WTC11 (cell line): ENCODE measurements around the gene PLD2. TPM values are rescaled to one million over a fixed set of nuclear protein-coding genes. Genes with fewer than 3 reads are reported as not detected.
A peak's percentile ranks its signal among the peaks of the same experiment; 100 is the strongest.

ENCODE experiments used
- ATAC-seq: fragments of 200-7000 bp; cut with Tn5 transposase; 2 replicates; pipeline ENCODE4 v1.10.0; 2021; ENCODE audit warnings: mild to moderate bottlenecking, moderate library complexity
- CTCF ChIA-PET: fragments of 300-600 bp; sonication (Branson Sonifier 250); formaldehyde crosslinking; loops from one replicate; lab custom pipeline; 2021; ENCODE audit warnings: antibody characterized with exemption; lab: Charles Lee
- POLR2A ChIA-PET: fragments of 350-600 bp; sonication (Branson Sonifier 250); formaldehyde crosslinking; loops from one replicate; lab custom pipeline; 2021; ENCODE audit warnings: antibody characterized with exemption; lab: Charles Lee
- DNase-seq: peaks from one replicate; pipeline ENCODE4 v3.0.0; 2021; ENCODE audit warnings: low spot score
- H3K27ac Mint-ChIP-seq: 2 replicates; pipeline ENCODE4 v1.8.0; 2021; ENCODE audit warnings: mixed read lengths
- H3K27me3 Mint-ChIP-seq: 2 replicates; pipeline ENCODE4 v1.8.0; 2021; ENCODE audit warnings: low read depth, mild to moderate bottlenecking, moderate library complexity, mixed read lengths
- H3K36me3 Mint-ChIP-seq: 2 replicates; pipeline ENCODE4 v1.8.0; 2021; ENCODE audit warnings: mixed read lengths
- H3K4me1 Mint-ChIP-seq: 2 replicates; pipeline ENCODE4 v1.8.0; 2022; ENCODE audit warnings: mixed read lengths
- H3K4me3 Mint-ChIP-seq: 2 replicates; pipeline ENCODE4 v1.8.0; 2021; ENCODE audit warnings: mild to moderate bottlenecking, moderate library complexity, mixed read lengths
- H3K9me3 Mint-ChIP-seq: 2 replicates; pipeline ENCODE4 v1.8.0; 2021; ENCODE audit warnings: mixed read lengths
- CBFB ChIP-seq: sonication (generic); formaldehyde crosslinking; IDR thresholded peaks from 2 replicates; pipeline ENCODE4 v1.8.1; 2022; ENCODE audit warnings: mild to moderate bottlenecking, low read depth, missing genetic modification reagents
- ESRRA ChIP-seq: sonication (generic); formaldehyde crosslinking; IDR thresholded peaks from 2 replicates; pipeline ENCODE4 v1.8.1; 2022; ENCODE audit warnings: mild to moderate bottlenecking, missing genetic modification reagents, borderline replicate concordance
- FOXK1 ChIP-seq: sonication (generic); formaldehyde crosslinking; IDR thresholded peaks from 2 replicates; pipeline ENCODE4 v1.8.0; 2022; ENCODE audit warnings: mild to moderate bottlenecking, moderate library complexity, missing genetic modification reagents
- GTF2I ChIP-seq: fragments of 250-450 bp; sonication (Bioruptor Pico); conservative IDR thresholded peaks from 2 replicates; pipeline ENCODE4 v1.4.0; 2021; ENCODE audit warnings: mild to moderate bottlenecking
- HMGA2 ChIP-seq: fragments of 250-450 bp; sonication (Bioruptor Pico); IDR thresholded peaks from 2 replicates; pipeline ENCODE4 v1.4.0; 2021; ENCODE audit warnings: mild to moderate bottlenecking, moderate library complexity
- IRF2 ChIP-seq: sonication (generic); formaldehyde crosslinking; IDR thresholded peaks from 2 replicates; pipeline ENCODE4 v1.8.0; 2022; ENCODE audit warnings: low read depth, missing genetic modification reagents, borderline replicate concordance
- NFYB ChIP-seq: sonication (generic); formaldehyde crosslinking; conservative IDR thresholded peaks from 2 replicates; pipeline ENCODE4 v1.8.0; 2022; ENCODE audit warnings: low read depth, missing genetic modification reagents
- RELA ChIP-seq: sonication (generic); formaldehyde crosslinking; IDR thresholded peaks from 2 replicates; pipeline ENCODE4 v1.8.1; 2022; ENCODE audit warnings: missing genetic modification reagents, mild to moderate bottlenecking, borderline replicate concordance
- SMAD4 ChIP-seq: sonication (generic); formaldehyde crosslinking; IDR thresholded peaks from 2 replicates; pipeline ENCODE4 v1.8.0; 2022; ENCODE audit warnings: mild to moderate bottlenecking, missing genetic modification reagents
- TP53 ChIP-seq: sonication (generic); formaldehyde crosslinking; IDR thresholded peaks from 2 replicates; pipeline ENCODE4 v1.8.1; 2023; ENCODE audit warnings: mild to moderate bottlenecking, missing genetic modification reagents
- ZNF423 ChIP-seq: fragments of 250-450 bp; sonication (Bioruptor Pico); IDR thresholded peaks from 2 replicates; pipeline ENCODE4 v2.1.2; 2022; ENCODE audit warnings: mild to moderate bottlenecking, moderate library complexity
- total RNA-seq: library from RNA; stranded (reverse); gene quantifications from 3 replicates; pipeline ENCODE4 v1.2.3, GENCODE V29; 2021
- TF ChIP-seq, protein P1 (sequence below): sonication (generic); formaldehyde crosslinking; IDR thresholded peaks from 2 replicates; pipeline ENCODE4 v1.8.0; 2022; ENCODE audit warnings: mild to moderate bottlenecking, missing genetic modification reagents
- TF ChIP-seq, protein P2 (sequence below): sonication (generic); formaldehyde crosslinking; conservative IDR thresholded peaks from 2 replicates; pipeline ENCODE4 v1.8.1; 2023; ENCODE audit warnings: mild to moderate bottlenecking, low read depth, missing genetic modification reagents, moderate library complexity
- TF ChIP-seq, protein P3 (sequence below): sonication (generic); formaldehyde crosslinking; IDR thresholded peaks from 2 replicates; pipeline ENCODE4 v1.8.1; 2022; ENCODE audit warnings: low read depth, mild to moderate bottlenecking, moderate library complexity, missing genetic modification reagents, borderline replicate concordance
- TF ChIP-seq, protein P4 (sequence below): fragments of 250-450 bp; sonication (Bioruptor Pico); IDR thresholded peaks from 2 replicates; pipeline ENCODE4 v1.9.0; 2021; ENCODE audit warnings: mild to moderate bottlenecking
- TF ChIP-seq, protein P5 (sequence below): fragments of 250-450 bp; sonication (Bioruptor Pico); IDR thresholded peaks from 2 replicates; pipeline ENCODE4 v2.1.2; 2022; ENCODE audit warnings: mild to moderate bottlenecking, moderate library complexity
- TF ChIP-seq, protein P6 (sequence below): sonication (generic); formaldehyde crosslinking; IDR thresholded peaks from 2 replicates; pipeline ENCODE4 v1.8.0; 2023; ENCODE audit warnings: missing genetic modification reagents
- TF ChIP-seq, protein P7 (sequence below): sonication (generic); formaldehyde crosslinking; IDR thresholded peaks from 2 replicates; pipeline ENCODE4 v1.8.1; 2023; ENCODE audit warnings: mild to moderate bottlenecking, missing genetic modification reagents, borderline replicate concordance
- TF ChIP-seq, protein P8 (sequence below): fragments of 250-450 bp; sonication (Bioruptor Pico); IDR thresholded peaks from 2 replicates; pipeline ENCODE4 v1.9.0; 2021; ENCODE audit warnings: mild to moderate bottlenecking

The PLD2 gene
- total RNA-seq, 1 experiment from 2014 or later = 64.9 TPM

DNA sequence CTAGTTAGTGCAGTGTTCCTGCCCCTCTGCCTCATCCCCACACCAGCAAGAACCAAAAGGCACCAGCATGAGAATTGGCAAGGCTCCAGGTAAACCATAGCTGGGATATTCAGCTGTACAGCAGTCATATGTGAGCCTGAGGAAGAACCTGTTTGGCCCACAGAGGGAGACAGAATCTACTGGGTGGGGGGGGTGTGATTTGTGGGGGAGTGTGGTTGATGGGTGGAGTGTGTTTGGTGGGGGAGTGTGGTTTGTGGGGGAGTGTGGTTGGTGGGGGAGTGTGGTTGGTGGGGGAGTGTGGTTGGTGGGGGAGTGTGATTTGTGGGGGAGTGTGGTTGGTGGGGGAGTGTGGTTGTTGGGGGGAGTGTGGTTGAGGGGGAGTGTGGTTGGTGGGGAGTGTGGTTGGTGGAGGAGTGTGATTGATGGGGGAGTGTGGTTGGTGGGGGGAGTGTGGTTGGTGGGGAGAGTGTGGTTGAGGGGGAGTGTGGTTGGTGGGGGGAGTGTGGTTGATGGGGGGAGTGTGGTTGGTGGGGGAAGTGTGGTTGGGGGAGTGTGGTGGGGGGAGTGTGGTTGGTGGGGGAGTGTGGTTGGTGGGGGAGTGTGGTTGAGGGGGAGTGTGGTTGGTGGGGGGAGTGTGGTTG, 45.7 kb downstream of the PLD2 start:
- ATAC-seq (no peak), DNase-seq (no peak)
- Mint-ChIP-seq H3K9me3 (no peaks in the 10 kb centered on the region), H3K4me3 (no peak overlapping the region), H3K4me1 (peaks cover 73% of the 10 kb centered on the region), H3K27me3 (no peaks in the 10 kb centered on the region)
- ChIA-PET CTCF (no interaction called here), POLR2A (no interaction called here)
- no peak for TF ChIP-seq FOXK1
- no peak for TF ChIP-seq HMGA2
- no peak for TF ChIP-seq ESRRA (CRISPR knock-in tag)
- TF ChIP-seq, protein P1, sequence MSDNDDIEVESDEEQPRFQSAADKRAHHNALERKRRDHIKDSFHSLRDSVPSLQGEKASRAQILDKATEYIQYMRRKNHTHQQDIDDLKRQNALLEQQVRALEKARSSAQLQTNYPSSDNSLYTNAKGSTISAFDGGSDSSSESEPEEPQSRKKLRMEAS (CRISPR knock-in tag) = no peak
- TF ChIP-seq, protein P2, sequence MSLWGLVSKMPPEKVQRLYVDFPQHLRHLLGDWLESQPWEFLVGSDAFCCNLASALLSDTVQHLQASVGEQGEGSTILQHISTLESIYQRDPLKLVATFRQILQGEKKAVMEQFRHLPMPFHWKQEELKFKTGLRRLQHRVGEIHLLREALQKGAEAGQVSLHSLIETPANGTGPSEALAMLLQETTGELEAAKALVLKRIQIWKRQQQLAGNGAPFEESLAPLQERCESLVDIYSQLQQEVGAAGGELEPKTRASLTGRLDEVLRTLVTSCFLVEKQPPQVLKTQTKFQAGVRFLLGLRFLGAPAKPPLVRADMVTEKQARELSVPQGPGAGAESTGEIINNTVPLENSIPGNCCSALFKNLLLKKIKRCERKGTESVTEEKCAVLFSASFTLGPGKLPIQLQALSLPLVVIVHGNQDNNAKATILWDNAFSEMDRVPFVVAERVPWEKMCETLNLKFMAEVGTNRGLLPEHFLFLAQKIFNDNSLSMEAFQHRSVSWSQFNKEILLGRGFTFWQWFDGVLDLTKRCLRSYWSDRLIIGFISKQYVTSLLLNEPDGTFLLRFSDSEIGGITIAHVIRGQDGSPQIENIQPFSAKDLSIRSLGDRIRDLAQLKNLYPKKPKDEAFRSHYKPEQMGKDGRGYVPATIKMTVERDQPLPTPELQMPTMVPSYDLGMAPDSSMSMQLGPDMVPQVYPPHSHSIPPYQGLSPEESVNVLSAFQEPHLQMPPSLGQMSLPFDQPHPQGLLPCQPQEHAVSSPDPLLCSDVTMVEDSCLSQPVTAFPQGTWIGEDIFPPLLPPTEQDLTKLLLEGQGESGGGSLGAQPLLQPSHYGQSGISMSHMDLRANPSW (CRISPR knock-in tag) = no peak
- no peak for TF ChIP-seq GTF2I (CRISPR knock-in tag)
- TF ChIP-seq NFYB (CRISPR knock-in tag) = no peak
- TF ChIP-seq, protein P3, sequence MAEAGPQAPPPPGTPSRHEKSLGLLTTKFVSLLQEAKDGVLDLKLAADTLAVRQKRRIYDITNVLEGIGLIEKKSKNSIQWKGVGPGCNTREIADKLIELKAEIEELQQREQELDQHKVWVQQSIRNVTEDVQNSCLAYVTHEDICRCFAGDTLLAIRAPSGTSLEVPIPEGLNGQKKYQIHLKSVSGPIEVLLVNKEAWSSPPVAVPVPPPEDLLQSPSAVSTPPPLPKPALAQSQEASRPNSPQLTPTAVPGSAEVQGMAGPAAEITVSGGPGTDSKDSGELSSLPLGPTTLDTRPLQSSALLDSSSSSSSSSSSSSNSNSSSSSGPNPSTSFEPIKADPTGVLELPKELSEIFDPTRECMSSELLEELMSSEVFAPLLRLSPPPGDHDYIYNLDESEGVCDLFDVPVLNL (CRISPR knock-in tag) = no peak
- TF ChIP-seq, all 79 proteins: peak for 0
- Mint-ChIP-seq H3K36me3 (no peaks in the 10 kb centered on the region), H3K27ac (peak overlapping the region; percentile 90)

DNA sequence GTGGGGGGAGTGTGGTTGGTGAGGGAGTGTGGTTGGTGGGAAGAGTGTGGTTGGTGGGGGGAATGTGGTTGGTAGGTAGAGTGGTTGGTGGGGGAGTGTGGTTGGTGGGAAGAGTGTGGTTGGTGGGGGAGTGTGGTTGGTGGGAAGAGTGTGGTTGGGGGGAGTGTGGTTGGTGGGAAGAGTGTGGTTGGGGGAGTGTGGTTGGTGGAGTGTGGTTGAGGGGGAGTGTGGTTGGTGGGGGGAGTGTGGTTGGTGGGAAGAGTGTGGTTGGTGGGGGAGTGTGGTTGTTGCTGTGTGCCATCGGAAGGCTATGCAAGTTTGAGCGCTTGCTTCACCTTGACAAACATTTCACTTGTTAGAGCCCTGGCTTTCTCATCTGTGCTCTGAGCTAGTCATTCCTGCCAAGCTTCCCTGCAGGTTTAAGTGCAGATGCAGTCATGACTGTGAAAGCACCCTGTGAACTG, 46.3 kb downstream of the PLD2 start:
- Mint-ChIP-seq H3K27ac (no peak overlapping the region), H3K9me3 (no peaks in the 10 kb centered on the region), H3K36me3 (no peaks in the 10 kb centered on the region), H3K4me1 (peaks cover 73% of the 10 kb centered on the region), H3K27me3 (no peaks in the 10 kb centered on the region), H3K4me3 (no peak overlapping the region)
- POLR2A ChIA-PET = no interaction called here
- CTCF ChIA-PET = no interaction called here
- no peak for DNase-seq
- no peak for ATAC-seq
- TF ChIP-seq GTF2I (CRISPR knock-in tag) = no peak
- TF ChIP-seq, protein P4, sequence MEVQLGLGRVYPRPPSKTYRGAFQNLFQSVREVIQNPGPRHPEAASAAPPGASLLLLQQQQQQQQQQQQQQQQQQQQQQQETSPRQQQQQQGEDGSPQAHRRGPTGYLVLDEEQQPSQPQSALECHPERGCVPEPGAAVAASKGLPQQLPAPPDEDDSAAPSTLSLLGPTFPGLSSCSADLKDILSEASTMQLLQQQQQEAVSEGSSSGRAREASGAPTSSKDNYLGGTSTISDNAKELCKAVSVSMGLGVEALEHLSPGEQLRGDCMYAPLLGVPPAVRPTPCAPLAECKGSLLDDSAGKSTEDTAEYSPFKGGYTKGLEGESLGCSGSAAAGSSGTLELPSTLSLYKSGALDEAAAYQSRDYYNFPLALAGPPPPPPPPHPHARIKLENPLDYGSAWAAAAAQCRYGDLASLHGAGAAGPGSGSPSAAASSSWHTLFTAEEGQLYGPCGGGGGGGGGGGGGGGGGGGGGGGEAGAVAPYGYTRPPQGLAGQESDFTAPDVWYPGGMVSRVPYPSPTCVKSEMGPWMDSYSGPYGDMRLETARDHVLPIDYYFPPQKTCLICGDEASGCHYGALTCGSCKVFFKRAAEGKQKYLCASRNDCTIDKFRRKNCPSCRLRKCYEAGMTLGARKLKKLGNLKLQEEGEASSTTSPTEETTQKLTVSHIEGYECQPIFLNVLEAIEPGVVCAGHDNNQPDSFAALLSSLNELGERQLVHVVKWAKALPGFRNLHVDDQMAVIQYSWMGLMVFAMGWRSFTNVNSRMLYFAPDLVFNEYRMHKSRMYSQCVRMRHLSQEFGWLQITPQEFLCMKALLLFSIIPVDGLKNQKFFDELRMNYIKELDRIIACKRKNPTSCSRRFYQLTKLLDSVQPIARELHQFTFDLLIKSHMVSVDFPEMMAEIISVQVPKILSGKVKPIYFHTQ (CRISPR knock-in tag) = no peak
- TF ChIP-seq CBFB (CRISPR knock-in tag) = no peak
- TF ChIP-seq ZNF423 (CRISPR knock-in tag) = no peak
- no peak for TF ChIP-seq IRF2 (CRISPR knock-in tag)
- TF ChIP-seq, protein P5, sequence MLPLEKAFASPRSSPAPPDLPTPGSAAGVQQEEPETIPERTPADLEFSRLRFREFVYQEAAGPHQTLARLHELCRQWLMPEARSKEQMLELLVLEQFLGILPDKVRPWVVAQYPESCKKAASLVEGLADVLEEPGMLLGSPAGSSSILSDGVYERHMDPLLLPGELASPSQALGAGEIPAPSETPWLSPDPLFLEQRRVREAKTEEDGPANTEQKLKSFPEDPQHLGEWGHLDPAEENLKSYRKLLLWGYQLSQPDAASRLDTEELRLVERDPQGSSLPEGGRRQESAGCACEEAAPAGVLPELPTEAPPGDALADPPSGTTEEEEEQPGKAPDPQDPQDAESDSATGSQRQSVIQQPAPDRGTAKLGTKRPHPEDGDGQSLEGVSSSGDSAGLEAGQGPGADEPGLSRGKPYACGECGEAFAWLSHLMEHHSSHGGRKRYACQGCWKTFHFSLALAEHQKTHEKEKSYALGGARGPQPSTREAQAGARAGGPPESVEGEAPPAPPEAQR (CRISPR knock-in tag) = no peak
- TF ChIP-seq SMAD4 (CRISPR knock-in tag) = no peak
- TF ChIP-seq, protein P6, sequence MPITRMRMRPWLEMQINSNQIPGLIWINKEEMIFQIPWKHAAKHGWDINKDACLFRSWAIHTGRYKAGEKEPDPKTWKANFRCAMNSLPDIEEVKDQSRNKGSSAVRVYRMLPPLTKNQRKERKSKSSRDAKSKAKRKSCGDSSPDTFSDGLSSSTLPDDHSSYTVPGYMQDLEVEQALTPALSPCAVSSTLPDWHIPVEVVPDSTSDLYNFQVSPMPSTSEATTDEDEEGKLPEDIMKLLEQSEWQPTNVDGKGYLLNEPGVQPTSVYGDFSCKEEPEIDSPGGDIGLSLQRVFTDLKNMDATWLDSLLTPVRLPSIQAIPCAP (CRISPR knock-in tag) = no peak
- TF ChIP-seq, protein P7, sequence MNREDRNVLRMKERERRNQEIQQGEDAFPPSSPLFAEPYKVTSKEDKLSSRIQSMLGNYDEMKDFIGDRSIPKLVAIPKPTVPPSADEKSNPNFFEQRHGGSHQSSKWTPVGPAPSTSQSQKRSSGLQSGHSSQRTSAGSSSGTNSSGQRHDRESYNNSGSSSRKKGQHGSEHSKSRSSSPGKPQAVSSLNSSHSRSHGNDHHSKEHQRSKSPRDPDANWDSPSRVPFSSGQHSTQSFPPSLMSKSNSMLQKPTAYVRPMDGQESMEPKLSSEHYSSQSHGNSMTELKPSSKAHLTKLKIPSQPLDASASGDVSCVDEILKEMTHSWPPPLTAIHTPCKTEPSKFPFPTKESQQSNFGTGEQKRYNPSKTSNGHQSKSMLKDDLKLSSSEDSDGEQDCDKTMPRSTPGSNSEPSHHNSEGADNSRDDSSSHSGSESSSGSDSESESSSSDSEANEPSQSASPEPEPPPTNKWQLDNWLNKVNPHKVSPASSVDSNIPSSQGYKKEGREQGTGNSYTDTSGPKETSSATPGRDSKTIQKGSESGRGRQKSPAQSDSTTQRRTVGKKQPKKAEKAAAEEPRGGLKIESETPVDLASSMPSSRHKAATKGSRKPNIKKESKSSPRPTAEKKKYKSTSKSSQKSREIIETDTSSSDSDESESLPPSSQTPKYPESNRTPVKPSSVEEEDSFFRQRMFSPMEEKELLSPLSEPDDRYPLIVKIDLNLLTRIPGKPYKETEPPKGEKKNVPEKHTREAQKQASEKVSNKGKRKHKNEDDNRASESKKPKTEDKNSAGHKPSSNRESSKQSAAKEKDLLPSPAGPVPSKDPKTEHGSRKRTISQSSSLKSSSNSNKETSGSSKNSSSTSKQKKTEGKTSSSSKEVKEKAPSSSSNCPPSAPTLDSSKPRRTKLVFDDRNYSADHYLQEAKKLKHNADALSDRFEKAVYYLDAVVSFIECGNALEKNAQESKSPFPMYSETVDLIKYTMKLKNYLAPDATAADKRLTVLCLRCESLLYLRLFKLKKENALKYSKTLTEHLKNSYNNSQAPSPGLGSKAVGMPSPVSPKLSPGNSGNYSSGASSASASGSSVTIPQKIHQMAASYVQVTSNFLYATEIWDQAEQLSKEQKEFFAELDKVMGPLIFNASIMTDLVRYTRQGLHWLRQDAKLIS = no peak
- TF ChIP-seq, protein P8, sequence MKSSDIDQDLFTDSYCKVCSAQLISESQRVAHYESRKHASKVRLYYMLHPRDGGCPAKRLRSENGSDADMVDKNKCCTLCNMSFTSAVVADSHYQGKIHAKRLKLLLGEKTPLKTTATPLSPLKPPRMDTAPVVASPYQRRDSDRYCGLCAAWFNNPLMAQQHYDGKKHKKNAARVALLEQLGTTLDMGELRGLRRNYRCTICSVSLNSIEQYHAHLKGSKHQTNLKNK = no peak
- TF ChIP-seq TP53 (CRISPR knock-in tag) = no peak
- TF ChIP-seq RELA (CRISPR knock-in tag) = no peak
